ENCODE results near the gene ARHGAP25. TPM values are rescaled to one million over a fixed set of nuclear protein-coding genes. Genes with fewer than 3 reads are reported as not detected.

ARHGAP25 gene
- total RNA-seq, 1 donor: 3.0 TPM

- DNase-seq (ENCODE audit: low read depth): peak; percentile 29
- no peak for TF ChIP-seq CTCF (IDR thresholded peaks at IDR 0.05; ENCODE audit: insufficient read depth, low read depth, low read length)
- H3K4me3 ChIP-seq (ENCODE audit: low read depth, low read length): no peak overlapping the region
Observed at GRCh38 chr2:68771211-68771751, 36.7 kb downstream of the ARHGAP25 start.

GRCh38 chr2:68772109-68772508 lies 37.5 kb downstream of the ARHGAP25 start:
- H3K4me3 ChIP-seq (ENCODE audit: low read depth, low read length): no peak overlapping the region
- no peak for TF ChIP-seq CTCF (IDR thresholded peaks at IDR 0.05; ENCODE audit: insufficient read depth, low read depth, low read length)
- no peak for DNase-seq (ENCODE audit: low read depth)

GRCh38 chr2:68774569-68775271 lies 40.1 kb downstream of the ARHGAP25 start:
- DNase-seq (ENCODE audit: low read depth): peak; percentile 35
- TF ChIP-seq CTCF (IDR thresholded peaks at IDR 0.05; ENCODE audit: insufficient read depth, low read depth, low read length): no peak
- no peak overlapping the region for H3K4me3 ChIP-seq (ENCODE audit: low read depth, low read length)

GRCh38 chr2:68775272-68775842 lies 40.7 kb downstream of the ARHGAP25 start:
- H3K4me3 ChIP-seq (ENCODE audit: low read depth, low read length): no peak overlapping the region
- DNase-seq (ENCODE audit: low read depth): no peak
- TF ChIP-seq CTCF (IDR thresholded peaks at IDR 0.05; ENCODE audit: insufficient read depth, low read depth, low read length): no peak

GRCh38 chr2:68776124-68776523 lies 41.5 kb downstream of the ARHGAP25 start:
- H3K4me3 ChIP-seq (ENCODE audit: low read depth, low read length): no peak overlapping the region
- TF ChIP-seq CTCF (IDR thresholded peaks at IDR 0.05; ENCODE audit: insufficient read depth, low read depth, low read length): peak; percentile 28
- DNase-seq (ENCODE audit: low read depth): no peak

GRCh38 chr2:68779595-68779994 lies 45.0 kb downstream of the ARHGAP25 start:
- no peak for DNase-seq (ENCODE audit: low read depth)
- no peak overlapping the region for H3K4me3 ChIP-seq (ENCODE audit: low read depth, low read length)
- no peak for TF ChIP-seq CTCF (IDR thresholded peaks at IDR 0.05; ENCODE audit: insufficient read depth, low read depth, low read length)

All from fibroblast of villous mesenchyme (primary cell).